Keratinocyte (primary cell): ENCODE results near the gene LTC4S. TPM values are rescaled to one million over a fixed set of nuclear protein-coding genes. Genes with fewer than 3 reads are reported as not detected.

Source experiments
- DNase-seq: peaks from one replicate; pipeline ENCODE4 v3.0.0-alpha.2; 2011; ENCODE audit warnings: low read depth, missing footprints, low spot score
- FAIRE-seq: peaks from 2 replicates; lab custom pipeline; 2011; peaks lifted over from hg19 to GRCh38; lab: Jason Lieb, UNC
- H2AFZ ChIP-seq: 2 replicates; pipeline ENCODE4 v1.6.0; 2012; ENCODE audit warnings: low read length, control low read depth, inconsistent platforms; ENCODE audit not compliant: control insufficient read depth
- H3K27ac ChIP-seq: 2 replicates; pipeline ENCODE4 v1.5.1; 2011; ENCODE audit warnings: low read length; ENCODE audit not compliant: control insufficient read depth, insufficient read depth
- H3K27me3 ChIP-seq: 3 replicates; pipeline ENCODE4 v1.6.0; 2011; ENCODE audit warnings: low read length; ENCODE audit not compliant: control insufficient read depth, insufficient read depth; ENCODE audit errors: extremely low read depth
- H3K36me3 ChIP-seq, 2 experiments: 2 replicates in 1 of 2; 3 replicates in 1 of 2; pipeline ENCODE4 v1.5.1; 2011; ENCODE audit warnings: low read length in 2 of 2, mild to moderate bottlenecking in 1 of 2; ENCODE audit not compliant: control insufficient read depth in 2 of 2, insufficient read depth in 2 of 2; ENCODE audit errors: extremely low read depth in 1 of 2
- H3K4me1 ChIP-seq: 3 replicates; pipeline ENCODE4 v1.5.1; 2011; ENCODE audit warnings: low read length; ENCODE audit not compliant: control insufficient read depth, insufficient read depth; ENCODE audit errors: extremely low read depth
- H3K4me2 ChIP-seq: 3 replicates; pipeline ENCODE4 v1.6.0; 2011; ENCODE audit warnings: low read depth, low read length; ENCODE audit not compliant: control insufficient read depth, insufficient read depth; ENCODE audit errors: extremely low read depth
- H3K4me3 ChIP-seq, 3 experiments: fragments of 200-600 bp in 1 of 3; sonication (generic) in 1 of 3; 2 replicates in 2 of 3; 3 replicates in 1 of 3; pipeline ENCODE4 v1.5.1; 2011 to 2016; ENCODE audit warnings: low read length in 3 of 3, mild to moderate bottlenecking in 3 of 3, control low read depth in 2 of 3, inconsistent platforms in 1 of 3, low read depth in 1 of 3, mixed read lengths in 1 of 3, mixed run types in 1 of 3, moderate library complexity in 1 of 3; ENCODE audit not compliant: control insufficient read depth in 2 of 3, insufficient read depth in 2 of 3; ENCODE audit errors: extremely low read depth in 1 of 3
- H3K79me2 ChIP-seq: 2 replicates; pipeline ENCODE4 v1.6.0; 2012; ENCODE audit warnings: low read length; ENCODE audit not compliant: control insufficient read depth, insufficient read depth
- H3K9ac ChIP-seq: 3 replicates; pipeline ENCODE4 v1.6.0; 2011; ENCODE audit warnings: low read length; ENCODE audit not compliant: control insufficient read depth, insufficient read depth; ENCODE audit errors: extremely low read depth
- H3K9me1 ChIP-seq: 3 replicates; pipeline ENCODE4 v1.6.0; 2011; ENCODE audit warnings: low read length; ENCODE audit not compliant: control insufficient read depth, insufficient read depth; ENCODE audit errors: extremely low read depth
- H3K9me3 ChIP-seq: 2 replicates; pipeline ENCODE4 v1.5.1; 2012; ENCODE audit warnings: low read depth, low read length; ENCODE audit not compliant: control insufficient read depth
- H4K20me1 ChIP-seq: 3 replicates; pipeline ENCODE4 v1.6.0; 2011; ENCODE audit warnings: low read length; ENCODE audit not compliant: control insufficient read depth, insufficient read depth; ENCODE audit errors: extremely low read depth
- EZH2 ChIP-seq: IDR thresholded peaks from one replicate; pipeline ENCODE4 v1.6.1; 2012; ENCODE audit warnings: inconsistent platforms, mild to moderate bottlenecking, low read length, moderate library complexity
- dilution Hi-C: fragments of 300-500 bp; cut with MboI; formaldehyde crosslinking; loops from one replicate; pipeline ENCODE4 v1.7.0; 2020; ENCODE audit warnings: low sequenced_read_pairs; ENCODE audit not compliant: extremely low pct_ligation_motif_present
- polyA plus RNA-seq, 5 experiments: library from polyadenylated mRNA; depleted of rRNA in 3 of 5; stranded (reverse) in 3 of 5; stranded (forward) in 1 of 5; unstranded in 1 of 5; fragments of >200 nt; gene quantifications; 1 replicate in 1 of 5; 2 replicates in 3 of 5; 3 replicates in 1 of 5; pipeline versions ENCODE4 v1.2.1 to v1.2.3, GENCODE V29; 2011 to 2012; ENCODE audit warnings: missing spikeins in 2 of 5, low read depth in 1 of 5, low replicate concordance in 1 of 5
- TF ChIP-seq, protein P1 (sequence below), 3 experiments: IDR thresholded peaks in 1 of 3; conservative IDR thresholded peaks in 1 of 3; optimal IDR thresholded peaks in 1 of 3; 2 replicates in 2 of 3; 3 replicates in 1 of 3; pipeline versions ENCODE3 to v1.5.1; 2011; ENCODE audit warnings: low read length in 3 of 3, mild to moderate bottlenecking in 3 of 3, moderate library complexity in 2 of 3, control low read depth in 1 of 3, inconsistent platforms in 1 of 3; ENCODE audit not compliant: insufficient read depth in 2 of 3; ENCODE audit errors: extremely low read depth in 1 of 3

Gene LTC4S
- polyA plus RNA-seq, 1 donor (not counting 4 experiments of a cell fraction or from before 2014, with no cell fraction given), result not detected

DNA sequence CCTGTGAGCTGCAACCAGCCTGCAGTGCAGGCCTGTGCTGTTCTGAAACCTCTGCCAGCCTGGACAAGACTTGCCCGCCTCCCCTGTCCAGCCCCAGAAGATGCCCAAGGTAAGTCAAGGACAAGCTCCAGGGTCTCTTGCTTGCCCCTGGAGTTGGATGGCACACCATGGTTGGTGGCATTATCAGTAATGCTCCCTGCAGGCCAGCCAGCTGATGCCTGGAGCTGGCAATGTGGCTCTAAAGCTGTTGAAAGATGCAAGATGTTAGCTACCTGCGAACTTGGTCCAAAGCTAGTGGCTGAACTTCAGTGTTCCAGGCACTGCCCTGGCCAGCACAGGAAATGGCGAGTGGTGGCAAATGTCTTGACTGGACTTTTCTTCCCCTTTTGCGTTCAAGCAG is 14.0 kb upstream of the LTC4S start:
- DNase-seq (no peak), FAIRE-seq (no peak)
- Histone ChIP-seq H4K20me1 (peaks cover 2% of the 10 kb centered on the region), H3K4me3 (no peak overlapping the region), H3K9ac (no peak overlapping the region), H3K27ac (no peak overlapping the region), H3K4me1 (no peaks in the 10 kb centered on the region), H3K9me3 (no peaks in the 10 kb centered on the region), H3K9me1 (no peaks in the 10 kb centered on the region), H2AFZ (no peak overlapping the region), H3K79me2 (no peaks in the 10 kb centered on the region), H3K4me2 (no peak overlapping the region), H3K36me3 (peaks cover 12 to 21% of the 10 kb centered on the region in 2 experiments), H3K27me3 (no peaks in the 10 kb centered on the region)
- TF ChIP-seq, protein P1, sequence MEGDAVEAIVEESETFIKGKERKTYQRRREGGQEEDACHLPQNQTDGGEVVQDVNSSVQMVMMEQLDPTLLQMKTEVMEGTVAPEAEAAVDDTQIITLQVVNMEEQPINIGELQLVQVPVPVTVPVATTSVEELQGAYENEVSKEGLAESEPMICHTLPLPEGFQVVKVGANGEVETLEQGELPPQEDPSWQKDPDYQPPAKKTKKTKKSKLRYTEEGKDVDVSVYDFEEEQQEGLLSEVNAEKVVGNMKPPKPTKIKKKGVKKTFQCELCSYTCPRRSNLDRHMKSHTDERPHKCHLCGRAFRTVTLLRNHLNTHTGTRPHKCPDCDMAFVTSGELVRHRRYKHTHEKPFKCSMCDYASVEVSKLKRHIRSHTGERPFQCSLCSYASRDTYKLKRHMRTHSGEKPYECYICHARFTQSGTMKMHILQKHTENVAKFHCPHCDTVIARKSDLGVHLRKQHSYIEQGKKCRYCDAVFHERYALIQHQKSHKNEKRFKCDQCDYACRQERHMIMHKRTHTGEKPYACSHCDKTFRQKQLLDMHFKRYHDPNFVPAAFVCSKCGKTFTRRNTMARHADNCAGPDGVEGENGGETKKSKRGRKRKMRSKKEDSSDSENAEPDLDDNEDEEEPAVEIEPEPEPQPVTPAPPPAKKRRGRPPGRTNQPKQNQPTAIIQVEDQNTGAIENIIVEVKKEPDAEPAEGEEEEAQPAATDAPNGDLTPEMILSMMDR (optimal IDR thresholded peaks at IDR 0.05 in 1 of 3, IDR thresholded peaks at IDR 0.05 in 1 of 3, conservative IDR thresholded peaks at IDR 0.05 in 1 of 3; ENCODE audit: extremely low read depth in 1 of 3, insufficient read depth in 2 of 3, low read length in 3 of 3), result no peak
- TF ChIP-seq EZH2, result no peak
- dilution Hi-C loops, result no loop called here

DNA sequence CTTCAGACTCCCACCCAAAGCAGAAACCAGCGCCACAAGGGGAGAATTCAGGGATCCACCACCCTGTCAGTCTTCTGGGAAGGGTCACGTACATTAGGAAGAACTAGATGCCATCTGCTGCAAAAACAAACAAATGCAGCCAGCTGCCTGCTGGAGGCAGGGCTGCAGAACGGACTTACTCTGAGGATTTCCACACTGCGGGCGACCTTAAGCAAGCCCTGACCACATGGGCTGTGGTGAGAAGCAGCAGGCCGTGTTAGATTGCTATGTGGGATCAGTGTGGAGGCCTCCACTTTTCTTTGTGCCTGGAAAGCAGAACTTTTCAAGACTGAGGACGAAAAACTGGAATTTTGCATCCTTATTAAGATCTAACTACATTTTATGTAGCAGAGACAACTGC is 13.4 kb upstream of the LTC4S start:
- H3K27me3 ChIP-seq, result no peaks in the 10 kb centered on the region
- dilution Hi-C loops, result no loop called here
- no peak overlapping the region for H3K4me2 ChIP-seq
- H3K27ac ChIP-seq, result no peak overlapping the region
- peaks cover 10 to 18% of the 10 kb centered on the region in 2 experiments for H3K36me3 ChIP-seq
- H3K4me1 ChIP-seq, result no peaks in the 10 kb centered on the region
- H3K9me1 ChIP-seq, result no peaks in the 10 kb centered on the region
- H3K79me2 ChIP-seq, result no peaks in the 10 kb centered on the region
- DNase-seq, result no peak
- no peak overlapping the region for H3K9ac ChIP-seq
- H3K4me3 ChIP-seq, result no peak overlapping the region
- no peaks in the 10 kb centered on the region for H3K9me3 ChIP-seq
- H4K20me1 ChIP-seq, result peaks cover 2% of the 10 kb centered on the region
- no peak for FAIRE-seq
- TF ChIP-seq EZH2, result no peak
- TF ChIP-seq, protein P1 (optimal IDR thresholded peaks at IDR 0.05 in 1 of 3, IDR thresholded peaks at IDR 0.05 in 1 of 3, conservative IDR thresholded peaks at IDR 0.05 in 1 of 3; ENCODE audit: extremely low read depth in 1 of 3, insufficient read depth in 2 of 3, low read length in 3 of 3), result no peak
- H2AFZ ChIP-seq, result no peak overlapping the region
